ENCODE data around the gene PINLYP. TPM values are rescaled to one million over a fixed set of nuclear protein-coding genes. Genes with fewer than 3 reads are reported as not detected.

Gene PINLYP
- total and polyA plus RNA-seq, 2 experiments from 2014 or later = 7.8 to 11.1 TPM

- peaks cover 23% of the 10 kb centered on the region for H3K79me2 ChIP-seq (replicated peaks; ENCODE audit: insufficient read depth)
These were observed 19.4 kb downstream of the PINLYP start for GRCh38 chr19:43594710-43595604.

GRCh38 chr19:43595605-43595998 is 20.0 kb downstream of the PINLYP start:
- H3K27ac ChIP-seq (ENCODE audit: low read depth) = peak overlapping the region; percentile 53; the same call in 1 of the 2 replicates
- no peak for TF ChIP-seq JUNB (IDR thresholded peaks at IDR 0.05; ENCODE audit: unreplicated experiment)
- TF ChIP-seq ZNF331 (CRISPR knock-in tag; IDR thresholded peaks at IDR 0.05; ENCODE audit: low read depth) = no peak
- TF ChIP-seq CREB1 (CRISPR knock-in tag; IDR thresholded peaks at IDR 0.05; ENCODE audit: low read depth) = no peak
- no peak for TF ChIP-seq EZH2phosphoT487 (IDR thresholded peaks at IDR 0.05; ENCODE audit: unreplicated experiment)
- no peak for TF ChIP-seq POLR2AphosphoS5 (IDR thresholded peaks at IDR 0.05; ENCODE audit: low read depth)
- no peak for TF ChIP-seq REST (IDR thresholded peaks at IDR 0.05; ENCODE audit: unreplicated experiment)
- no peak for TF ChIP-seq ZNF114 (CRISPR knock-in tag; IDR thresholded peaks at IDR 0.05)
- no peak for TF ChIP-seq EZH2 (IDR thresholded peaks at IDR 0.05; ENCODE audit: low read depth, unreplicated experiment)
- no peak for TF ChIP-seq ETS1 (IDR thresholded peaks at IDR 0.05)
- TF ChIP-seq STAT1 (IDR thresholded peaks at IDR 0.05; ENCODE audit: unreplicated experiment) = no peak

More at GRCh38 chr19:43594710-43595604, 19.4 kb downstream of the PINLYP start:
- no peaks in the 10 kb centered on the region for H3K9me2 ChIP-seq (ENCODE audit: insufficient read depth)
- H3K4me1 Mint-ChIP-seq = peaks cover 19% of the 10 kb centered on the region
- ATAC-seq (peak; percentile 76), DNase-seq (ENCODE audit: low spot score) (peak; percentile 89)
- H2AFZ ChIP-seq = peak overlapping the region; percentile 8
- peaks cover 14% of the 10 kb centered on the region for H3K27me3 Mint-ChIP-seq (ENCODE audit: insufficient read depth, low read depth, poor library complexity)
- H3K4me1 ChIP-seq (ENCODE audit: insufficient read depth) = peaks cover 10% of the 10 kb centered on the region
- H3K4me3 ChIP-seq = peak overlapping the region; percentile 73
- H3K4me2 ChIP-seq = peak overlapping the region; percentile 97
- H3K27ac ChIP-seq (ENCODE audit: low read depth) = peak overlapping the region; percentile 53; the same call in 1 of the 2 replicates
- peaks cover 8% of the 10 kb centered on the region; the same call in 1 of the 2 replicates for H3K36me3 ChIP-seq (ENCODE audit: insufficient read depth)
- H4K20me1 ChIP-seq (replicated peaks; ENCODE audit: insufficient read depth) = peaks cover 8% of the 10 kb centered on the region; the same call in 1 of the 2 replicates
- peaks cover 2% of the 10 kb centered on the region; the same call in 2 of the 3 replicates for H3K9me3 Mint-ChIP-seq
- TF ChIP-seq CREB1 (CRISPR knock-in tag; IDR thresholded peaks at IDR 0.05; ENCODE audit: low read depth) (no peak), CTCF (conservative IDR thresholded peaks at IDR 0.05; ENCODE audit: low read depth in 2 of 2) (peak; percentile 80 to 93)
- H3K27me3 ChIP-seq (ENCODE audit: insufficient read depth) = no peaks in the 10 kb centered on the region
- H3K36me3 Mint-ChIP-seq (ENCODE audit: low read depth) = peaks cover 25% of the 10 kb centered on the region
- H3K4me3 Mint-ChIP-seq = peak overlapping the region; percentile 98
- 0 out of 2 replicates have a peak, but pooled peaks cover 11% of the 10 kb centered on the region for H3F3A ChIP-seq (replicated peaks; ENCODE audit: low read depth)
- H3K27ac Mint-ChIP-seq = peak overlapping the region; percentile 100

More at GRCh38 chr19:43595605-43595998, 20.0 kb downstream of the PINLYP start:
- peaks cover 2% of the 10 kb centered on the region; the same call in 2 of the 3 replicates for H3K9me3 Mint-ChIP-seq
- Histone ChIP-seq H3K4me1 (ENCODE audit: insufficient read depth) (peaks cover 10% of the 10 kb centered on the region), H3K9me2 (ENCODE audit: insufficient read depth) (no peaks in the 10 kb centered on the region), H4K20me1 (replicated peaks; ENCODE audit: insufficient read depth) (peaks cover 8% of the 10 kb centered on the region; the same call in 1 of the 2 replicates), H3K27me3 (ENCODE audit: insufficient read depth) (no peaks in the 10 kb centered on the region), H3K79me2 (replicated peaks; ENCODE audit: insufficient read depth) (peaks cover 23% of the 10 kb centered on the region), H3K36me3 (ENCODE audit: insufficient read depth) (peaks cover 8% of the 10 kb centered on the region; the same call in 1 of the 2 replicates), H3F3A (replicated peaks; ENCODE audit: low read depth) (0 out of 2 replicates have a peak, but pooled peaks cover 11% of the 10 kb centered on the region), H3K4me3 (peak overlapping the region; percentile 73), H2AFZ (peak overlapping the region; percentile 8), H3K4me2 (peak overlapping the region; percentile 97)
- peak; percentile 15 for ATAC-seq
- no peak for DNase-seq (ENCODE audit: low spot score)
- peaks cover 23% of the 10 kb centered on the region for H3K36me3 Mint-ChIP-seq (ENCODE audit: low read depth)
- H3K27ac Mint-ChIP-seq = peak overlapping the region; percentile 100
- H3K4me3 Mint-ChIP-seq = peak overlapping the region; percentile 98
- peaks cover 19% of the 10 kb centered on the region for H3K4me1 Mint-ChIP-seq
- H3K27me3 Mint-ChIP-seq (ENCODE audit: insufficient read depth, low read depth, poor library complexity) = peaks cover 14% of the 10 kb centered on the region

Data from GM23338 (cell line).